ENCODE measurements around the gene DTD1.

Gene DTD1

DNA sequence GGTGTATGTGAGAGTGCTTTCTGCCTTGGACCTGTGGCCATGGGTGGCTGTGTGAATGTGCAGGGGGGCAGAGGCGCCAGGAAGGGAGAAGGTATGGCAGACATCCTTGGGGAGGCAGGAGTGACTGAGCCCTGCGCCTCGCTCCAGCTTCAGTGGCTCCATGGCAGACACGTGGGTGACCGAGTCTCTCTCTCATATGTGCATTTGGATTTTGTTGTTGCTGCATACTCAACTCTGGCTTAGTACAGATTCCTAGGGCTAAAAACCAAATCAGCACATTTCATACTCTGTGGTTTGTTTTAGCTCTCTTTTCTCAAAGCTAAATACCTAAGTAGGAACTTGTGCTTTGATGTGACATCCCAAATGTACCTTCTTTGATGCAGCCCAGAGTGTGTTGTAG is 97.6 kb downstream of the DTD1 start:
- TF ChIP-seq, protein P1, sequence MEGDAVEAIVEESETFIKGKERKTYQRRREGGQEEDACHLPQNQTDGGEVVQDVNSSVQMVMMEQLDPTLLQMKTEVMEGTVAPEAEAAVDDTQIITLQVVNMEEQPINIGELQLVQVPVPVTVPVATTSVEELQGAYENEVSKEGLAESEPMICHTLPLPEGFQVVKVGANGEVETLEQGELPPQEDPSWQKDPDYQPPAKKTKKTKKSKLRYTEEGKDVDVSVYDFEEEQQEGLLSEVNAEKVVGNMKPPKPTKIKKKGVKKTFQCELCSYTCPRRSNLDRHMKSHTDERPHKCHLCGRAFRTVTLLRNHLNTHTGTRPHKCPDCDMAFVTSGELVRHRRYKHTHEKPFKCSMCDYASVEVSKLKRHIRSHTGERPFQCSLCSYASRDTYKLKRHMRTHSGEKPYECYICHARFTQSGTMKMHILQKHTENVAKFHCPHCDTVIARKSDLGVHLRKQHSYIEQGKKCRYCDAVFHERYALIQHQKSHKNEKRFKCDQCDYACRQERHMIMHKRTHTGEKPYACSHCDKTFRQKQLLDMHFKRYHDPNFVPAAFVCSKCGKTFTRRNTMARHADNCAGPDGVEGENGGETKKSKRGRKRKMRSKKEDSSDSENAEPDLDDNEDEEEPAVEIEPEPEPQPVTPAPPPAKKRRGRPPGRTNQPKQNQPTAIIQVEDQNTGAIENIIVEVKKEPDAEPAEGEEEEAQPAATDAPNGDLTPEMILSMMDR (IDR thresholded peaks at IDR 0.05; ENCODE audit: low read depth, low read length, missing control alignments): no peak
- in situ Hi-C loops (cut with HindIII; ENCODE audit: low sequenced_read_pairs): no loop called here
- DNase-seq (ENCODE audit: low read depth): no peak

DNA sequence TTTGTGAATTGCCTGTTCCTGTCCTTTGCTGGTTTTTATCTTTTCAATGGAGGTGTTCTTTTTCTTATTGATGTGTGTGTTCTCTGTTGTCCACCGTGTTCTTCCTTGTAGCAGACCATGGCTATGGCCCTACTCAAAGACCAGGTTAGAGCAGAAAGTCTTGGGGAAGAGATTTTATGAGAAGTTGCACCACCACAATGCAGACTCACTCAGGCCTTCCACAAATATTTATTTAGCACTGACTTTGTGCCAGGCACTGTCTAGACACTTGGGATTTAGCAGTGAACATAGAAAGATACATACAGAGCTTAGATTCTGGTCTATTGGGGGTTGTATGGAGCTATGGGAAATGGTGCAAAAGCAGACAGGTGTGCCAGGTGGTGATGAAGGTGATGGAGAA is 98.8 kb downstream of the DTD1 start:
- H3K4me3 ChIP-seq (ENCODE audit: low read depth, low read length): no peak overlapping the region
- TF ChIP-seq, protein P1 (IDR thresholded peaks at IDR 0.05; ENCODE audit: low read depth, low read length, missing control alignments): no peak
- no peak for DNase-seq (ENCODE audit: low read depth)
- in situ Hi-C loops (cut with HindIII; ENCODE audit: low sequenced_read_pairs): no loop called here

More for the DNA sequence above, 97.6 kb downstream of the DTD1 start:
- no peak overlapping the region for H3K4me3 ChIP-seq (ENCODE audit: low read depth, low read length)

DNA sequence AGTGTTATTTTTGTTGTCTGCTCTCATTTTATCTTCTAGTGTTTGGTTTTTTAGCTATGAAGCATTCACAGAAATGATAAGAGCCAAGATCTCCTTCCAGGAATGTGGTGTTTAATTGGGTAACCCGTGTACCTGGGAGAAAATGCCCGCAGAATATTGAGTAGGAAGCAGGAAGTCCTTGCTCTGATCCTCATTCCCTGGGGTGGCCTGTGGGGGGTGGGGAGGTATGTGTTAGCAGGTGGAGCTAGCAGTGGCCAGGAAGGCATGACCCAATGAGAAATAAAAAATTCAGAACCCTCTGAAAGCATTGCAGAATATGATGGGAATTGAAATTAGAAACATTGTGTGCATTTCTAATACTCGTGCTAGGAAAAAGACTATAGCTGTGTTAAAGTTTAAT is 100.8 kb downstream of the DTD1 start:
- in situ Hi-C loops (cut with HindIII; ENCODE audit: low sequenced_read_pairs): no loop called here
- no peak overlapping the region for H3K4me3 ChIP-seq (ENCODE audit: low read depth, low read length)
- TF ChIP-seq, protein P1 (IDR thresholded peaks at IDR 0.05; ENCODE audit: low read depth, low read length, missing control alignments): no peak
- no peak for DNase-seq (ENCODE audit: low read depth)

DNA sequence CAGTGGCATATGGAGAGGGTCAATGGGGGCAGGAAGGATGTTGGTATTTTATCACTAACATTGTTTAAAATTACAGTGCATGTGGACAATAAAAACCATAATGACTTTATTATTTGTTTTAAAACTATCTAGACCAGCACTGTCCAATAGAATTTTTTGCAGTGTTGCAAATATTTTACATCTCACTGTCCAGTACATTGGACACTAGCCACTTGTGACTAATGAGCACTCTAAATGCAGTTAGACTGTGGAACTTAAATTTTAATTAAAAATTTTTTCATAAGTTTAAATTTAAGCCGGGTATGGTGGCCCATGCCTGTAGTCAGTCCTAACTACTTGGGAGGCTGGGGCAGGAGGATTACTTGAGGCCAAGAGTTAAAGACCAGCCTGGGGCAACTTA is 101.7 kb downstream of the DTD1 start:
- in situ Hi-C loops (cut with HindIII; ENCODE audit: low sequenced_read_pairs): no loop called here
- TF ChIP-seq, protein P1 (IDR thresholded peaks at IDR 0.05; ENCODE audit: low read depth, low read length, missing control alignments): no peak
- H3K4me3 ChIP-seq (ENCODE audit: low read depth, low read length): no peak overlapping the region
- no peak for DNase-seq (ENCODE audit: low read depth)

DNA sequence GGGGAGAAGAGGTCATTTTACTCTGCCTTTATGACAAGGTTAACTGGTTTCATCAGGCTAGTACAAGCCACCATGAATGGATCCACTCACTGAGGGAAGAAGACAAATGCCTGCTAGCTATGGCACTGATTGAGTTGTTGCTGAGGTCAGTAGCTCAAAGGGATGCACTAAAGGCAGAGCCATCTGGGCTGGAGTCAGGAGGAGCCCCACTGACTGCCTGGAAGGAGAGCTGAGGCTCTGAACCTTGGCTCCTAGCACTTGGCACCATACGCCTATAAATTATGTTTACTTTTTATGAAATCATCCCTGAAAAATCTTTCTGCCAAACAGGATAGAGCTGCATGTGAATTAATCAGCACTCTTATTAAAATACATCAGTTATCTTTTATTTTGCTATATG is 104.6 kb downstream of the DTD1 start:
- DNase-seq (ENCODE audit: low read depth): no peak
- no peak overlapping the region for H3K4me3 ChIP-seq (ENCODE audit: low read depth, low read length)
- in situ Hi-C loops (cut with HindIII; ENCODE audit: low sequenced_read_pairs): no loop called here
- TF ChIP-seq, protein P1 (IDR thresholded peaks at IDR 0.05; ENCODE audit: low read depth, low read length, missing control alignments): no peak

DNA sequence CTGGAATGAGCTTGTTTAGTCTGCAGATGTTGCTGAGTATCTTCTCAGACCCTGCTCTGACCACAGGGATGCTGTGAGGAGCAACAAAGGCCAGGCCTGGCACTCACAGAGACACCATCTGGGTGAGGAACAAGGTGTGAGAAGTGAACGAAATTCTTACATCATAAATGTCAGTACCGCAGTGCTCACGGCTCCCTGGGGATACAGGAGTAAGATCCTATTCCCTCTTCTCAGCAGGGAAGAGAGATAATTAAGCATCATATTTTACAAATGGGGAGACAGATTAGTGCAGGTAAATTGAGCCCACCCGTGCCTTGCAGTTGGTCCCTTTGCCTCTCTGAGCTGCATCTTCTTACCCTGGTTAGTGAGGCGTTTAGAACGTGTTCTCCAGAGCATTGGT is 106.2 kb downstream of the DTD1 start:
- no peak for DNase-seq (ENCODE audit: low read depth)
- TF ChIP-seq, protein P1 (IDR thresholded peaks at IDR 0.05; ENCODE audit: low read depth, low read length, missing control alignments): no peak
- H3K4me3 ChIP-seq (ENCODE audit: low read depth, low read length): no peak overlapping the region
- in situ Hi-C loops (cut with HindIII; ENCODE audit: low sequenced_read_pairs): no loop called here

DNA sequence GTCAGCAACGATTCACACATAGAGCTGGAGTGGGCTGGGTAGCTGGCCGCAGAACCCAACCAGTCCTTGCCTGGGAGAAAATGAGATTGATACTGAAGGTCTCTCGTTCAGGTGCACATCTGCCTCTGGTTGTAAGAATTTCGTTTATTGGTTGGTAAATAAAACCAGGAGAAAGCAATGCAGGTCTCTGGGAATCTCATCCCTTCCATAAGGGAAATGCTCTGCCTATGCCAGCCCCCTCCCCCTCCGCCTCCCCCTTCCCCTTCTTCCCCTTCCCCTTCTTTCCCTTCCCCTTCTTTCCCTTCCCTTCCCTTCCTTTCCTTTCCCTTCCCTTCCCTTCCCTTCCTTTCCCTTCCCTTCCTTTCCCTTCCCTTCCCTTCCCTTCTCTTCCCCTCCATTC is 107.3 kb downstream of the DTD1 start:
- TF ChIP-seq, protein P1 (IDR thresholded peaks at IDR 0.05; ENCODE audit: low read depth, low read length, missing control alignments): no peak
- no peak for DNase-seq (ENCODE audit: low read depth)
- in situ Hi-C loops (cut with HindIII; ENCODE audit: low sequenced_read_pairs): no loop called here

More for the DNA sequence above, 107.3 kb downstream of the DTD1 start:
- no peak overlapping the region for H3K4me3 ChIP-seq (ENCODE audit: low read depth, low read length)
